HepG2 (cell line): ENCODE data around the gene PDLIM5. TPM values are rescaled to one million over a fixed set of nuclear protein-coding genes. Genes with fewer than 3 reads are reported as not detected.

Experiments used
- AKNA ChIP-seq: sonication (generic); formaldehyde crosslinking; IDR thresholded peaks from 2 replicates; pipeline ENCODE4 v1.4.0; 2020; ENCODE audit warnings: missing genetic modification reagents, borderline replicate concordance
- ARID5B ChIP-seq: IDR thresholded peaks from 2 replicates; pipeline ENCODE4 v1.4.0; 2020; ENCODE audit warnings: mild to moderate bottlenecking, missing genetic modification reagents
- CHD4 ChIP-seq: fragments of 200-600 bp; sonication (generic); IDR thresholded peaks from 2 replicates; pipeline ENCODE4 v1.7.0; 2017; ENCODE audit warnings: mild to moderate bottlenecking, low read length, borderline replicate concordance
- FOXP4 ChIP-seq: sonication (generic); formaldehyde crosslinking; IDR thresholded peaks from 2 replicates; pipeline ENCODE4 v1.4.0; 2020; ENCODE audit warnings: missing genetic modification reagents
- MIXL1 ChIP-seq: IDR thresholded peaks from 2 replicates; pipeline ENCODE4 v1.6.1; 2016
- NFE2L1 ChIP-seq: sonication (generic); formaldehyde crosslinking; IDR thresholded peaks from 2 replicates; pipeline ENCODE4 v1.4.0; 2020; ENCODE audit warnings: missing genetic modification reagents, mild to moderate bottlenecking, borderline replicate concordance
- PLRG1 ChIP-seq: fragments of 450-650 bp; conservative IDR thresholded peaks from 2 replicates; pipeline ENCODE4 v1.6.1; 2016
- POGZ ChIP-seq: sonication (generic); formaldehyde crosslinking; IDR thresholded peaks from 2 replicates; pipeline ENCODE4 v1.4.0; 2020; ENCODE audit warnings: mild to moderate bottlenecking, missing genetic modification reagents
- SOX6 ChIP-seq, 2 experiments: fragments of 450-650 bp in 1 of 2; sonication (generic) in 1 of 2; formaldehyde crosslinking in 1 of 2; IDR thresholded peaks; 2 replicates each; pipeline versions ENCODE4 v1.4.0 to v1.6.1; 2017 to 2020; ENCODE audit warnings: antibody characterized with exemption in 1 of 2, mild to moderate bottlenecking in 1 of 2, missing genetic modification reagents in 1 of 2
- TBL1XR1 ChIP-seq: fragments of 150-350 bp; IDR thresholded peaks from 2 replicates; pipeline ENCODE4 v1.6.1; 2014; ENCODE audit warnings: borderline replicate concordance, low read length; ENCODE audit not compliant: partially characterized antibody
- TBP ChIP-seq: sonication (generic); formaldehyde crosslinking; IDR thresholded peaks from 2 replicates; pipeline ENCODE4 v1.5.0; 2020; ENCODE audit warnings: missing genetic modification reagents
- TRAFD1 ChIP-seq: sonication (generic); formaldehyde crosslinking; IDR thresholded peaks from 2 replicates; pipeline ENCODE4 v1.5.1; 2020; ENCODE audit warnings: missing genetic modification reagents, mild to moderate bottlenecking, borderline replicate concordance
- TSC22D2 ChIP-seq: sonication (generic); formaldehyde crosslinking; IDR thresholded peaks from 2 replicates; pipeline ENCODE4 v1.5.1; 2020; ENCODE audit warnings: missing genetic modification reagents, mild to moderate bottlenecking, borderline replicate concordance
- ZKSCAN5 ChIP-seq: sonication (generic); formaldehyde crosslinking; IDR thresholded peaks from 2 replicates; pipeline ENCODE4 v1.5.1; 2020; ENCODE audit warnings: mild to moderate bottlenecking, missing genetic modification reagents
- ZMAT5 ChIP-seq: sonication (generic); formaldehyde crosslinking; IDR thresholded peaks from 2 replicates; pipeline ENCODE4 v1.5.0; 2020; ENCODE audit warnings: mild to moderate bottlenecking, low read depth, missing genetic modification reagents, borderline replicate concordance
- ZNF670 ChIP-seq: sonication (generic); formaldehyde crosslinking; IDR thresholded peaks from 2 replicates; pipeline ENCODE4 v1.8.0; 2022; ENCODE audit warnings: mild to moderate bottlenecking, missing genetic modification reagents, borderline replicate concordance
- ZNF841 ChIP-seq: sonication (generic); formaldehyde crosslinking; IDR thresholded peaks from 2 replicates; pipeline ENCODE4 v1.8.1; 2023; ENCODE audit warnings: missing genetic modification reagents, borderline replicate concordance
- polyA plus RNA-seq, 8 experiments: library from polyadenylated mRNA; depleted of rRNA in 3 of 8; stranded (reverse) in 7 of 8; unstranded in 1 of 8; fragments of >200 nt; fragmentation: Illumina TruSeq in 4 of 8; extraction: Trizol in 4 of 8; gene quantifications; 2 replicates each; pipeline versions ENCODE4 v1.2.1 to v1.2.3, GENCODE V29; 2011 to 2016; ENCODE audit warnings: low read depth in 4 of 8, missing spikeins in 1 of 8, mixed read lengths in 1 of 8; ENCODE audit not compliant: insufficient read depth in 1 of 8
- total RNA-seq, 5 experiments: library from RNA; depleted of rRNA; stranded (reverse); fragments of >200 nt; fragmentation: Illumina TruSeq; extraction: Trizol; gene quantifications; 2 replicates each; pipeline ENCODE4 v1.2.3, GENCODE V29; 2016; ENCODE audit warnings: low read depth in 1 of 5

Gene PDLIM5
- total and polyA plus RNA-seq, 2 of the 13 experiments (the other 11 are each of a cell fraction or from before 2014, with no cell fraction given): 52.8 to 119 TPM

GRCh38 chr4:94475794-94476193, 24.1 kb downstream of the PDLIM5 start (continued):
- TF ChIP-seq AKNA (CRISPR knock-in tag) (no peak), ARID5B (peak; percentile 92), FOXP4 (CRISPR knock-in tag) (peak; percentile 57), ZKSCAN5 (CRISPR knock-in tag) (no peak), NFE2L1 (no peak), ZNF670 (CRISPR knock-in tag) (no peak), TBL1XR1 (peak; percentile 40), TRAFD1 (CRISPR knock-in tag) (no peak), ZNF841 (CRISPR knock-in tag) (no peak), TSC22D2 (CRISPR knock-in tag) (no peak), SOX6 (IDR thresholded peaks at IDR 0.05) (no peak), SOX6 (CRISPR knock-in tag; IDR thresholded peaks at IDR 0.05) (peak; percentile 32; the same call in 1 of the 2 replicates), ZMAT5 (no peak), CHD4 (no peak), POGZ (CRISPR knock-in tag) (peak; percentile 50; the same call in 1 of the 2 replicates), PLRG1 (no peak), MIXL1 (CRISPR knock-in tag) (peak; percentile 36; the same call in 1 of the 2 replicates), TBP (CRISPR knock-in tag) (no peak)
